IPS-20b (cell line): Measurements from ENCODE around the gene CYSLTR2.

Experiments
- H3K27ac ChIP-seq: one replicate; pipeline ENCODE4 v1.5.1; 2013; ENCODE audit warnings: low read length
- H3K27me3 ChIP-seq: 2 replicates; pipeline ENCODE4 v1.6.1; 2013; ENCODE audit warnings: mild to moderate bottlenecking, low read length, inconsistent platforms; ENCODE audit not compliant: insufficient read depth
- H3K36me3 ChIP-seq: 2 replicates; pipeline ENCODE4 v1.6.1; 2013; ENCODE audit warnings: low read depth, mild to moderate bottlenecking, inconsistent platforms, low read length, moderate library complexity; ENCODE audit not compliant: insufficient read depth
- H3K4me1 ChIP-seq: 2 replicates; pipeline ENCODE4 v1.6.1; 2013; ENCODE audit warnings: mild to moderate bottlenecking, control low read depth, inconsistent platforms, low read length, moderate library complexity; ENCODE audit not compliant: insufficient read depth
- H3K4me3 ChIP-seq: 2 replicates; pipeline ENCODE4 v1.5.1; 2013; ENCODE audit warnings: mild to moderate bottlenecking, low read length, inconsistent platforms
- H3K9ac ChIP-seq: 2 replicates; pipeline ENCODE4 v1.6.1; 2013; ENCODE audit warnings: low read depth, mild to moderate bottlenecking, inconsistent platforms, low read length, moderate library complexity
- H3K9me3 ChIP-seq: 2 replicates; pipeline ENCODE4 v1.6.1; 2013; ENCODE audit warnings: mild to moderate bottlenecking, low read depth, low read length, inconsistent platforms; ENCODE audit not compliant: insufficient read depth

CYSLTR2 gene

GRCh38 chr13:48631441-48631840 is 22.3 kb upstream of the CYSLTR2 start:
- Histone ChIP-seq H3K36me3 (no peaks in the 10 kb centered on the region), H3K4me3 (no peak overlapping the region), H3K27me3 (no peaks in the 10 kb centered on the region), H3K4me1 (no peaks in the 10 kb centered on the region), H3K9me3 (peaks cover 6% of the 10 kb centered on the region), H3K27ac (no peak overlapping the region), H3K9ac (no peak overlapping the region)

GRCh38 chr13:48633700-48634099 is 20.0 kb upstream of the CYSLTR2 start:
- peaks cover 7% of the 10 kb centered on the region for H3K9me3 ChIP-seq
- H3K9ac ChIP-seq, result no peak overlapping the region
- H3K27ac ChIP-seq, result no peak overlapping the region
- no peaks in the 10 kb centered on the region for H3K36me3 ChIP-seq
- no peaks in the 10 kb centered on the region for H3K27me3 ChIP-seq
- no peak overlapping the region for H3K4me3 ChIP-seq
- H3K4me1 ChIP-seq, result no peaks in the 10 kb centered on the region

- Histone ChIP-seq H3K27me3 (no peaks in the 10 kb centered on the region), H3K36me3 (no peaks in the 10 kb centered on the region), H3K4me1 (no peaks in the 10 kb centered on the region), H3K4me3 (no peak overlapping the region), H3K27ac (no peak overlapping the region), H3K9ac (no peak overlapping the region), H3K9me3 (peaks cover 7% of the 10 kb centered on the region)
Measured at GRCh38 chr13:48634636-48635035, 19.1 kb upstream of the CYSLTR2 start.

GRCh38 chr13:48635478-48635877 is 18.3 kb upstream of the CYSLTR2 start:
- H3K4me3 ChIP-seq, result no peak overlapping the region
- H3K27me3 ChIP-seq, result no peaks in the 10 kb centered on the region
- no peaks in the 10 kb centered on the region for H3K4me1 ChIP-seq
- H3K36me3 ChIP-seq, result no peaks in the 10 kb centered on the region
- no peak overlapping the region for H3K9ac ChIP-seq
- H3K27ac ChIP-seq, result no peak overlapping the region
- H3K9me3 ChIP-seq, result peaks cover 7% of the 10 kb centered on the region

GRCh38 chr13:48636550-48636949 is 17.2 kb upstream of the CYSLTR2 start:
- peaks cover 7% of the 10 kb centered on the region for H3K9me3 ChIP-seq
- no peaks in the 10 kb centered on the region for H3K36me3 ChIP-seq
- no peak overlapping the region for H3K9ac ChIP-seq
- no peaks in the 10 kb centered on the region for H3K27me3 ChIP-seq
- H3K4me3 ChIP-seq, result no peak overlapping the region
- H3K4me1 ChIP-seq, result no peaks in the 10 kb centered on the region
- no peak overlapping the region for H3K27ac ChIP-seq

- Histone ChIP-seq H3K27me3 (no peaks in the 10 kb centered on the region), H3K9ac (no peak overlapping the region), H3K9me3 (peaks cover 7% of the 10 kb centered on the region), H3K36me3 (no peaks in the 10 kb centered on the region), H3K4me1 (no peaks in the 10 kb centered on the region), H3K4me3 (no peak overlapping the region), H3K27ac (no peak overlapping the region)
Measured at GRCh38 chr13:48637601-48638000, 16.1 kb upstream of the CYSLTR2 start.

GRCh38 chr13:48640767-48641166 is 13.0 kb upstream of the CYSLTR2 start:
- Histone ChIP-seq H3K4me3 (no peak overlapping the region), H3K9me3 (peaks cover 7% of the 10 kb centered on the region), H3K9ac (no peak overlapping the region), H3K27ac (no peak overlapping the region), H3K4me1 (no peaks in the 10 kb centered on the region), H3K27me3 (no peaks in the 10 kb centered on the region), H3K36me3 (no peaks in the 10 kb centered on the region)

- no peak overlapping the region for H3K4me3 ChIP-seq
- H3K27me3 ChIP-seq, result no peaks in the 10 kb centered on the region
- peaks cover 1% of the 10 kb centered on the region; the same call in 1 of the 2 replicates for H3K9me3 ChIP-seq
- no peaks in the 10 kb centered on the region for H3K4me1 ChIP-seq
- no peak overlapping the region for H3K27ac ChIP-seq
- H3K36me3 ChIP-seq, result no peaks in the 10 kb centered on the region
- H3K9ac ChIP-seq, result no peak overlapping the region
Measured at GRCh38 chr13:48641404-48641803, 12.3 kb upstream of the CYSLTR2 start.

GRCh38 chr13:48642061-48642460 is 11.7 kb upstream of the CYSLTR2 start:
- Histone ChIP-seq H3K36me3 (no peaks in the 10 kb centered on the region), H3K9ac (no peak overlapping the region), H3K9me3 (no peaks in the 10 kb centered on the region), H3K27me3 (no peaks in the 10 kb centered on the region), H3K4me3 (no peak overlapping the region), H3K27ac (no peak overlapping the region), H3K4me1 (no peaks in the 10 kb centered on the region)

- Histone ChIP-seq H3K27ac (no peak overlapping the region), H3K9ac (no peak overlapping the region), H3K4me1 (no peaks in the 10 kb centered on the region), H3K27me3 (no peaks in the 10 kb centered on the region), H3K9me3 (no peaks in the 10 kb centered on the region), H3K4me3 (no peak overlapping the region), H3K36me3 (no peaks in the 10 kb centered on the region)
Measured at GRCh38 chr13:48643159-48643558, 10.6 kb upstream of the CYSLTR2 start.

GRCh38 chr13:48644141-48644540 is 9.6 kb upstream of the CYSLTR2 start:
- Histone ChIP-seq H3K36me3 (no peaks in the 10 kb centered on the region), H3K9me3 (no peaks in the 10 kb centered on the region), H3K4me1 (no peaks in the 10 kb centered on the region), H3K27me3 (no peaks in the 10 kb centered on the region), H3K27ac (no peak overlapping the region), H3K9ac (no peak overlapping the region), H3K4me3 (no peak overlapping the region)

GRCh38 chr13:48644951-48645350 is 8.8 kb upstream of the CYSLTR2 start:
- Histone ChIP-seq H3K27me3 (no peaks in the 10 kb centered on the region), H3K9me3 (no peaks in the 10 kb centered on the region), H3K27ac (no peak overlapping the region), H3K4me3 (no peak overlapping the region), H3K9ac (no peak overlapping the region), H3K36me3 (no peaks in the 10 kb centered on the region), H3K4me1 (no peaks in the 10 kb centered on the region)

GRCh38 chr13:48645845-48646244 is 7.9 kb upstream of the CYSLTR2 start:
- Histone ChIP-seq H3K36me3 (no peaks in the 10 kb centered on the region), H3K9me3 (no peaks in the 10 kb centered on the region), H3K4me1 (no peaks in the 10 kb centered on the region), H3K4me3 (no peak overlapping the region), H3K27me3 (no peaks in the 10 kb centered on the region), H3K27ac (no peak overlapping the region), H3K9ac (no peak overlapping the region)
